ENCODE results near the gene PPP3R1.

The PPP3R1 gene

GRCh38 chr2:68244456-68244855, 7.9 kb downstream of the PPP3R1 start:
- no peak for DNase-seq
- no peak for TF ChIP-seq CTCF (IDR thresholded peaks at IDR 0.05)
- no peak overlapping the region for H3K4me3 Mint-ChIP-seq
- H3K9me3 Mint-ChIP-seq = no peaks in the 10 kb centered on the region
- peaks cover 5% of the 10 kb centered on the region for H3K36me3 Mint-ChIP-seq (ENCODE audit: low read depth)
- no peak overlapping the region for H3K27ac Mint-ChIP-seq
- peaks cover 16% of the 10 kb centered on the region for H3K4me1 Mint-ChIP-seq
- no peaks in the 10 kb centered on the region for H3K27me3 Mint-ChIP-seq (ENCODE audit: low read depth, poor library complexity)

DNA sequence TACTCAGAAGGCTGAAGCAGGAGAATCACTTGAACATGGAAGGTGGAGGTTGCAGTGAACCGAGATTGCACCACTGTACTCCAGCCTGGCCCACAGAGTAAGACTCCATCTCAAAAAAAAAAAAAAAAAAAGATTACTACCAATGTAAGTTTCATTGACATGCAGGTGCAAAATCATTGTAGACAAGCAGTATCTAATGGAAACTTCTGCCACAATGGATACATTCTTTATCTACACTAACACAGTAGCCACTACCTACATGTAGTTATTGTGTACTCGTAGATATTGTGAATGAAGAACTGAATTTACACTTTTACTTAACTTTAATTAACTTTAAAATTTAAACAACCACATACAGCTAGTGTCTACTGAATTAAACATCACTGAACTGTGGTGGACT, 10.6 kb downstream of the PPP3R1 start:
- Mint-ChIP-seq H3K36me3 (ENCODE audit: low read depth) (peaks cover 5% of the 10 kb centered on the region), H3K27me3 (ENCODE audit: low read depth, poor library complexity) (no peaks in the 10 kb centered on the region), H3K4me1 (peaks cover 33% of the 10 kb centered on the region), H3K4me3 (no peak overlapping the region), H3K9me3 (no peaks in the 10 kb centered on the region), H3K27ac (no peak overlapping the region)
- TF ChIP-seq CTCF (IDR thresholded peaks at IDR 0.05) = no peak
- no peak for DNase-seq

DNA sequence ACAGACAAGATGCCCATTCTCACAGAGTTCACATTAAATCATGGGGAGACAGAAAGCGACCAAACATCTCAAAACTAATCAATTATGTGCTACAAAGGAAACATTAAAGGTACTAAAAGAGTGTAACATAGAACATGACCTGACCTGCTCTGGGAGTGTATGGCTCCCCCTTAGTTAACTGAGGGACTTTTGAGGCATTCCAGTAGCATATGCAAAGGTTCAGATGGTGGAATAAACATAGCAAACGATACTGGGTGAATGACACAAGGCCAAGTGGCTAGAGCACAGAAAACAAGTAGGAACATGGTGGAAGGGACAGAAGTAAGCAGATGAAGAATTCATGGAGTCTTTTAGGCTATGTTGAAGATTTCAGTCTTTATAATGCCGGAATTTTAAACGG, 11.9 kb downstream of the PPP3R1 start:
- TF ChIP-seq CTCF (IDR thresholded peaks at IDR 0.05) = no peak
- no peak overlapping the region for H3K4me3 Mint-ChIP-seq
- peak overlapping the region; percentile 85 for H3K27ac Mint-ChIP-seq
- peaks cover 12% of the 10 kb centered on the region for H3K36me3 Mint-ChIP-seq (ENCODE audit: low read depth)
- H3K4me1 Mint-ChIP-seq = peaks cover 33% of the 10 kb centered on the region
- H3K27me3 Mint-ChIP-seq (ENCODE audit: low read depth, poor library complexity) = no peaks in the 10 kb centered on the region
- no peak for DNase-seq
- no peaks in the 10 kb centered on the region for H3K9me3 Mint-ChIP-seq

- Mint-ChIP-seq H3K36me3 (ENCODE audit: low read depth) (peaks cover 20% of the 10 kb centered on the region), H3K27ac (peak overlapping the region; percentile 31), H3K4me1 (peaks cover 33% of the 10 kb centered on the region), H3K4me3 (no peak overlapping the region), H3K27me3 (ENCODE audit: low read depth, poor library complexity) (no peaks in the 10 kb centered on the region), H3K9me3 (no peaks in the 10 kb centered on the region)
- no peak for DNase-seq
- TF ChIP-seq CTCF (IDR thresholded peaks at IDR 0.05) = no peak
Observed at GRCh38 chr2:68238955-68239822, 13.1 kb downstream of the PPP3R1 start.

DNA sequence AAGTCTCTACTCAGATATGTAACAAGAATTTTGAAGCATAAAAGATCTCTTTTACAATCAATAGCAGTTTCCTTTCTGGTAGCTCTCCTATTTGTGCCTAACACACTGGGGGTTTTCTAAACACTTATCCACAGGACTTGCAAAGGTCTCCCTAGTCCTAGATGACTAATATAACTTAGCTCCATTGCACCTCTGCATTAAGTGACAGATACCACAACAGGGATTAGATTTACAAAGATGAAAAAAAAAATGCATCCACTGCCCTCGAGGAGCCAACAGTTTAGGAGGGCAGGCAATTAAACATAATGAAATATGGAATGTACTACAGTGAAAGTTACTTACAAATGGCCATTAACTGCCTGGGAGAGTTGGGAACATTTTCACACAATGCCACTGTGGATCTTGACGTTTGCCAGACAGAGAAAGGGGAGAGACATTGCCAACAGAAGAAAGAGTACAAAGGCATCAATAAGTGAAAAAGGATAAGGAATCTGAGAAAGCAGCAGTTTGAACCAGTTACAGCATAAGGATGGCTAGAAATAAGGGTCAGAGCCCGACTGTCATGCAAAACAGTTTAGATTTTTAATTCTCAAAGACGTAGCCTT, 14.3 kb downstream of the PPP3R1 start:
- TF ChIP-seq CTCF (IDR thresholded peaks at IDR 0.05) = no peak
- Mint-ChIP-seq H3K27ac (peak overlapping the region; percentile 21), H3K36me3 (ENCODE audit: low read depth) (peaks cover 22% of the 10 kb centered on the region), H3K9me3 (no peaks in the 10 kb centered on the region), H3K4me1 (peaks cover 33% of the 10 kb centered on the region), H3K4me3 (no peak overlapping the region), H3K27me3 (ENCODE audit: low read depth, poor library complexity) (no peaks in the 10 kb centered on the region)
- DNase-seq = no peak

Data from nephron progenitor cell (in vitro differentiated cells).